K562 (cell line): ENCODE results near the gene MEIOB. TPM values are rescaled to one million over a fixed set of nuclear protein-coding genes. Genes with fewer than 3 reads are reported as not detected.

Experiments
- ARID3A ChIP-seq: IDR thresholded peaks from 2 replicates; pipeline ENCODE4 v1.6.1; 2012; ENCODE audit warnings: low read depth, low read length, improper control_type of control experiment, borderline replicate concordance
- ELF4 ChIP-seq: fragments of 450-650 bp; formaldehyde crosslinking; IDR thresholded peaks from 2 replicates; pipeline ENCODE4 v1.4.0; 2022; ENCODE audit warnings: missing genetic modification characterization
- FOS ChIP-seq: IDR thresholded peaks from 3 replicates; pipeline ENCODE4 v1.6.1; 2011; ENCODE audit not compliant: insufficient read length; ENCODE audit errors: extremely low read depth
- HDAC2 ChIP-seq: fragments of 450-650 bp; IDR thresholded peaks from 2 replicates; pipeline ENCODE4 v1.6.1; 2016; ENCODE audit warnings: mild to moderate bottlenecking
- KAT2B ChIP-seq: IDR thresholded peaks from one replicate; pipeline ENCODE4 v1.6.1; 2012; ENCODE audit warnings: low read depth, mild to moderate bottlenecking, control low read depth, inconsistent platforms, low read length, moderate library complexity
- KAT7 ChIP-seq: sonication (generic); formaldehyde crosslinking; IDR thresholded peaks from 2 replicates; pipeline ENCODE4 v1.8.0; 2022; ENCODE audit warnings: missing genetic modification reagents, mild to moderate bottlenecking, borderline replicate concordance
- KDM2B ChIP-seq: fragments of 250-450 bp; sonication (Bioruptor Pico); IDR thresholded peaks from 2 replicates; pipeline ENCODE4 v1.8.0; 2021; ENCODE audit warnings: mild to moderate bottlenecking, moderate library complexity
- KLF16 ChIP-seq: IDR thresholded peaks from 2 replicates; pipeline ENCODE4 v1.6.1; 2016; ENCODE audit warnings: antibody characterized with exemption
- MAZ ChIP-seq, 2 experiments: fragments of 450-650 bp in 1 of 2; sonication (generic) in 1 of 2; formaldehyde crosslinking; IDR thresholded peaks in 1 of 2; conservative IDR thresholded peaks in 1 of 2; 2 replicates each; pipeline versions ENCODE4 v1.4.0 to v1.5.0; 2020; ENCODE audit warnings: mild to moderate bottlenecking in 1 of 2, missing genetic modification reagents in 1 of 2
- MCM3 ChIP-seq: fragments of 450-650 bp; IDR thresholded peaks from 2 replicates; pipeline ENCODE4 v1.6.1; 2016
- NFATC3 ChIP-seq: fragments of 450-650 bp; IDR thresholded peaks from 2 replicates; pipeline ENCODE4 v1.6.1; 2017; ENCODE audit warnings: mild to moderate bottlenecking
- PCBP1 ChIP-seq: fragments of 200-400 bp; formaldehyde crosslinking; IDR thresholded peaks from 2 replicates; pipeline ENCODE4 v1.6.1; 2018; ENCODE audit warnings: mild to moderate bottlenecking, low read depth, low read length; ENCODE audit not compliant: poor library complexity, severe bottlenecking
- PKNOX1 ChIP-seq: fragments of 450-650 bp; IDR thresholded peaks from 2 replicates; pipeline ENCODE4 v1.6.1; 2016
- PPARD ChIP-seq: fragments of 250-450 bp; sonication (Bioruptor Pico); IDR thresholded peaks from 2 replicates; pipeline ENCODE4 v1.8.0; 2022; ENCODE audit warnings: inconsistent platforms, mild to moderate bottlenecking, moderate library complexity
- SIN3B ChIP-seq: fragments of 450-650 bp; IDR thresholded peaks from 2 replicates; pipeline ENCODE4 v1.6.1; 2017; ENCODE audit warnings: low read depth, mild to moderate bottlenecking, moderate library complexity
- SMARCB1 ChIP-seq: IDR thresholded peaks from 2 replicates; pipeline ENCODE4 v1.6.1; 2011; ENCODE audit warnings: improper control_type of control experiment, low read depth; ENCODE audit not compliant: insufficient read length
- SNAPC5 ChIP-seq: fragments of 250-450 bp; sonication (Bioruptor Pico); IDR thresholded peaks from 2 replicates; pipeline ENCODE4 v1.8.0; 2021; ENCODE audit warnings: moderate library complexity, mild to moderate bottlenecking, inconsistent platforms
- TARDBP ChIP-seq: fragments of 450-650 bp; IDR thresholded peaks from 2 replicates; pipeline ENCODE4 v1.6.1; 2016
- XRCC4 ChIP-seq: IDR thresholded peaks from one replicate; pipeline ENCODE4 v1.6.1; 2011; ENCODE audit not compliant: insufficient read depth, insufficient read length; ENCODE audit errors: extremely low read depth
- ZFX ChIP-seq: sonication (generic); formaldehyde crosslinking; IDR thresholded peaks from 2 replicates; pipeline ENCODE4 v1.8.0; 2022; ENCODE audit warnings: mild to moderate bottlenecking, missing genetic modification reagents, moderate library complexity
- ZHX1 ChIP-seq: fragments of 150-350 bp; conservative IDR thresholded peaks from 2 replicates; pipeline ENCODE4 v1.6.1; 2014; ENCODE audit warnings: low read length
- ZNF175 ChIP-seq: fragments of 200-800 bp; sonication (Bioruptor generic); IDR thresholded peaks from 2 replicates; pipeline ENCODE4 v1.6.1; 2016; ENCODE audit warnings: low read depth, mild to moderate bottlenecking, missing genetic modification characterization, missing compliant biosample characterization
- ZNF354B ChIP-seq: fragments of 250-450 bp; sonication (Bioruptor Pico); IDR thresholded peaks from 2 replicates; pipeline ENCODE4 v1.4.0; 2020
- polyA plus RNA-seq, 8 experiments: library from polyadenylated mRNA; depleted of rRNA in 4 of 8; stranded (reverse) in 5 of 8; unstranded in 3 of 8; fragments of >200 nt; fragmentation: Nextera tagmentation in 2 of 8; fragmentation: Illumina TruSeq in 1 of 8; extraction: Ambion mirVana in 2 of 8; extraction: Trizol in 1 of 8; gene quantifications; 2 replicates each; pipeline versions ENCODE4 v1.2.1 to v1.2.3, GENCODE V29; 2011 to 2014; ENCODE audit warnings: inconsistent platforms in 1 of 8, missing spikeins in 1 of 8
- total RNA-seq, 7 experiments: library from RNA; depleted of rRNA in 6 of 7; stranded (reverse); fragments of >200 nt in 6 of 7; fragmentation: Illumina TruSeq in 2 of 7; extraction: Trizol in 2 of 7; gene quantifications; 2 replicates each; pipeline versions ENCODE4 v1.2.1 to v1.2.3, GENCODE V29; 2011 to 2021; ENCODE audit warnings: low replicate concordance in 1 of 7

The MEIOB gene
- total and polyA plus RNA-seq, 9 of the 15 experiments (the other 6 are each of a cell fraction or from before 2014, with no cell fraction given), result 25.4 to 203 (median 97.6) TPM

- TF ChIP-seq ZHX1, result no peak
- no peak for TF ChIP-seq ARID3A
- TF ChIP-seq XRCC4, result no peak
- TF ChIP-seq KLF16, result peak; percentile 94
- no peak for TF ChIP-seq ELF4 (CRISPR knock-in tag)
- peak; percentile 86 for TF ChIP-seq KAT7 (CRISPR knock-in tag)
- peak; percentile 44; the same call in 1 of the 2 replicates for TF ChIP-seq PKNOX1
- TF ChIP-seq SIN3B, result peak; percentile 99
- TF ChIP-seq MAZ (CRISPR knock-in tag; conservative IDR thresholded peaks at IDR 0.05 in 1 of 2, IDR thresholded peaks at IDR 0.05 in 1 of 2), result peak; percentile 67 to 76
- TF ChIP-seq ZNF354B (CRISPR knock-in tag), result no peak
- peak; percentile 92 for TF ChIP-seq TARDBP
- TF ChIP-seq HDAC2, result peak; percentile 96
- no peak for TF ChIP-seq SMARCB1
- peak; percentile 93 for TF ChIP-seq PCBP1
- TF ChIP-seq ZFX, result peak; percentile 96
- no peak for TF ChIP-seq MCM3
- TF ChIP-seq SNAPC5 (CRISPR knock-in tag), result no peak
- peak; percentile 88; the same call in 1 of the 2 replicates for TF ChIP-seq KDM2B (CRISPR knock-in tag)
- no peak for TF ChIP-seq NFATC3
- TF ChIP-seq FOS, result peak; percentile 94
- TF ChIP-seq PPARD (CRISPR knock-in tag), result no peak
- TF ChIP-seq ZNF175 (CRISPR knock-in tag), result no peak
- TF ChIP-seq KAT2B, result no peak
These were observed 45.0 kb downstream of the MEIOB start, which contains the start of the genes FAHD1 and HAGH (continued) for GRCh38 chr16:1826691-1827573.
